Fibroblast of skin of scalp (primary cell): Measurements from ENCODE around the gene TAF4.

ENCODE experiments used
- DNase-seq: peaks from one replicate; pipeline ENCODE4 v3.0.0-alpha.2; 2013

Gene TAF4

GRCh38 chr20:62020935-62021701, 44.6 kb downstream of the TAF4 start:
- no peak for DNase-seq

- DNase-seq = no peak
Observed at GRCh38 chr20:62019881-62020492, 45.7 kb downstream of the TAF4 start.

- no peak for DNase-seq
Observed at GRCh38 chr20:62019144-62019805, 46.4 kb downstream of the TAF4 start.

- no peak for DNase-seq
Observed at GRCh38 chr20:62018437-62019143, 47.1 kb downstream of the TAF4 start.

- no peak for DNase-seq
Observed at GRCh38 chr20:62015540-62016288, 50.0 kb downstream of the TAF4 start.

GRCh38 chr20:62014889-62015537, 50.7 kb downstream of the TAF4 start:
- DNase-seq = no peak

GRCh38 chr20:62014488-62014775, 51.2 kb downstream of the TAF4 start:
- DNase-seq = no peak

- no peak for DNase-seq
Observed at GRCh38 chr20:62012631-62013030, 53.0 kb downstream of the TAF4 start.

GRCh38 chr20:62011938-62012534, 53.6 kb downstream of the TAF4 start:
- DNase-seq = no peak

- DNase-seq = no peak
Observed at GRCh38 chr20:62011403-62011790, 54.3 kb downstream of the TAF4 start.

GRCh38 chr20:62010551-62011402, 54.9 kb downstream of the TAF4 start:
- DNase-seq = peak; percentile 57

- DNase-seq = no peak
Observed at GRCh38 chr20:62009869-62010445, 55.7 kb downstream of the TAF4 start.

- DNase-seq = no peak
Observed at GRCh38 chr20:62009322-62009721, 56.4 kb downstream of the TAF4 start.

GRCh38 chr20:62008643-62009183, 57.0 kb downstream of the TAF4 start:
- DNase-seq = no peak

- DNase-seq = no peak
Observed at GRCh38 chr20:62007127-62007647, 58.5 kb downstream of the TAF4 start.

GRCh38 chr20:62006482-62006881, 59.2 kb downstream of the TAF4 start:
- no peak for DNase-seq

GRCh38 chr20:62004614-62005013, 61.1 kb downstream of the TAF4 start:
- no peak for DNase-seq

- DNase-seq = no peak
Observed at GRCh38 chr20:62003567-62004405, 61.9 kb downstream of the TAF4 start.
